IMR-90 (cell line): ENCODE measurements around the gene SHROOM3. TPM values are rescaled to one million over a fixed set of nuclear protein-coding genes. Genes with fewer than 3 reads are reported as not detected.

ENCODE experiments used
- ATAC-seq: fragments of 200-7000 bp; cut with Tn5 transposase; 2 replicates; pipeline ENCODE4 v1.9.1; 2020; ENCODE audit warnings: low read depth, mild to moderate bottlenecking, moderate library complexity
- BruUV-seq: library from RNA; stranded (reverse); fragments of 400-500 nt; replicated peaks from 2 replicates; lab custom pipeline; 2021; lab: Mats Ljungman, UMichigan
- CTCF ChIA-PET: fragments of 300-600 bp; formaldehyde crosslinking; extraction: SDS; loops from one replicate; lab custom pipeline; 2021; ENCODE audit warnings: antibody characterized with exemption; lab: Yijun Ruan, JAX
- POLR2A ChIA-PET: fragments of 300-600 bp; sonication (Branson Sonifier 250); formaldehyde crosslinking; loops from one replicate; lab custom pipeline; 2022; ENCODE audit warnings: antibody characterized with exemption; ENCODE audit not compliant: unreplicated experiment; lab: Charles Lee
- DNase-seq: peaks from one replicate; pipeline ENCODE4 v3.0.0; 2013
- H2AFZ ChIP-seq: replicated peaks from 2 replicates; pipeline ENCODE3; 2013; ENCODE audit warnings: low read length, mild to moderate bottlenecking; ENCODE audit not compliant: poor library complexity
- H2AK5ac ChIP-seq: 2 replicates; pipeline ENCODE4 v1.6.1; 2013; ENCODE audit warnings: low read depth, low read length, inconsistent platforms
- H2AK9ac ChIP-seq: replicated peaks from 2 replicates; pipeline ENCODE3; 2013; ENCODE audit warnings: mild to moderate bottlenecking, low read depth, low read length, moderate library complexity; ENCODE audit not compliant: poor library complexity
- H2BK120ac ChIP-seq: 2 replicates; pipeline ENCODE4 v1.6.1; 2013; ENCODE audit warnings: low read depth, low read length, inconsistent platforms
- H2BK15ac ChIP-seq: 3 replicates; pipeline ENCODE4 v1.6.1; 2013; ENCODE audit warnings: low read depth, low read length, inconsistent platforms
- H2BK20ac ChIP-seq: 2 replicates; pipeline ENCODE4 v1.6.1; 2013; ENCODE audit warnings: low read depth, mild to moderate bottlenecking, inconsistent platforms, low read length, moderate library complexity
- H2BK5ac ChIP-seq: 2 replicates; pipeline ENCODE4 v1.6.1; 2013; ENCODE audit warnings: mild to moderate bottlenecking, low read depth, low read length, inconsistent platforms; ENCODE audit not compliant: poor library complexity, severe bottlenecking
- H3K14ac ChIP-seq: replicated peaks from 2 replicates; pipeline ENCODE4 v1.6.1; 2013; ENCODE audit warnings: low read depth, low read length, inconsistent platforms
- H3K18ac ChIP-seq: 2 replicates; pipeline ENCODE4 v1.6.1; 2013; ENCODE audit warnings: low read depth, low read length, control low read depth
- H3K23ac ChIP-seq: 2 replicates; pipeline ENCODE4 v1.6.1; 2013; ENCODE audit warnings: low read depth, low read length, inconsistent platforms
- H3K27ac ChIP-seq: 2 replicates; pipeline ENCODE4 v1.5.1; 2013; ENCODE audit warnings: mild to moderate bottlenecking, control low read depth, low read length; ENCODE audit not compliant: insufficient read depth
- H3K27me3 ChIP-seq: 2 replicates; pipeline ENCODE4 v1.6.1; 2013; ENCODE audit warnings: low read length; ENCODE audit not compliant: control insufficient read depth, insufficient read depth
- H3K36me3 ChIP-seq: 2 replicates; pipeline ENCODE4 v1.6.1; 2013; ENCODE audit warnings: low read length, mixed read lengths; ENCODE audit not compliant: control insufficient read depth, insufficient read depth
- H3K4ac ChIP-seq: 2 replicates; pipeline ENCODE4 v1.6.1; 2013; ENCODE audit warnings: low read depth, low read length, inconsistent platforms
- H3K4me1 ChIP-seq: 2 replicates; pipeline ENCODE4 v1.6.1; 2013; ENCODE audit warnings: low read length, mixed read lengths; ENCODE audit not compliant: control insufficient read depth, insufficient read depth
- H3K4me2 ChIP-seq: 2 replicates; pipeline ENCODE4 v1.6.1; 2013; ENCODE audit warnings: low read depth, mild to moderate bottlenecking, control low read depth, low read length, moderate library complexity
- H3K4me3 ChIP-seq: 2 replicates; pipeline ENCODE4 v1.5.1; 2013; ENCODE audit warnings: low read depth, mild to moderate bottlenecking, control low read depth, low read length, moderate library complexity; ENCODE audit not compliant: insufficient read depth
- H3K56ac ChIP-seq: 2 replicates; pipeline ENCODE4 v1.6.1; 2013; ENCODE audit warnings: low read length, inconsistent platforms; ENCODE audit not compliant: insufficient read depth; ENCODE audit errors: extremely low read depth
- H3K79me1 ChIP-seq, 2 experiments: 2 replicates each; pipeline ENCODE4 v1.6.1; 2013; ENCODE audit warnings: low read length in 2 of 2, inconsistent platforms in 1 of 2, low read depth in 1 of 2
- H3K9ac ChIP-seq: 2 replicates; pipeline ENCODE4 v1.6.1; 2013; ENCODE audit warnings: low read depth, low read length, control low read depth
- H3K9me1 ChIP-seq: 2 replicates; pipeline ENCODE4 v1.6.1; 2013; ENCODE audit warnings: low read length, inconsistent platforms; ENCODE audit not compliant: insufficient read depth
- H3K9me3 ChIP-seq: 2 replicates; pipeline ENCODE4 v1.6.1; 2013; ENCODE audit warnings: low read length; ENCODE audit not compliant: control insufficient read depth, insufficient read depth
- H4K20me1 ChIP-seq: 2 replicates; pipeline ENCODE4 v1.6.1; 2013; ENCODE audit warnings: low read length, inconsistent platforms; ENCODE audit not compliant: insufficient read depth
- H4K5ac ChIP-seq: 2 replicates; pipeline ENCODE4 v1.6.1; 2013; ENCODE audit warnings: mild to moderate bottlenecking, low read depth, low read length, control low read depth
- H4K8ac ChIP-seq, 2 experiments: 2 replicates each; pipeline ENCODE4 v1.6.1; 2013; ENCODE audit warnings: low read depth in 2 of 2, low read length in 2 of 2, control low read depth in 1 of 2, inconsistent platforms in 1 of 2
- H4K91ac ChIP-seq: 2 replicates; pipeline ENCODE4 v1.6.1; 2013; ENCODE audit warnings: low read depth, low read length, inconsistent platforms; ENCODE audit not compliant: insufficient read depth
- ELK1 ChIP-seq: fragments of 150-350 bp; IDR thresholded peaks from 2 replicates; pipeline ENCODE4 v1.6.1; 2016; ENCODE audit warnings: low read depth, mild to moderate bottlenecking, low read length, moderate library complexity, borderline replicate concordance
- MAFK ChIP-seq: IDR thresholded peaks from 2 replicates; pipeline ENCODE4 v1.6.1; 2012; ENCODE audit warnings: low read depth, low read length, improper control_type of control experiment
- MXI1 ChIP-seq: IDR thresholded peaks from 2 replicates; pipeline ENCODE4 v1.6.1; 2012; ENCODE audit warnings: low read depth, mild to moderate bottlenecking, low read length, moderate library complexity, borderline replicate concordance
- RAD21 ChIP-seq: IDR thresholded peaks from 2 replicates; pipeline ENCODE4 v1.6.1; 2012; ENCODE audit warnings: low read length, improper control_type of control experiment
- RCOR1 ChIP-seq: IDR thresholded peaks from 2 replicates; pipeline ENCODE4 v1.6.1; 2012; ENCODE audit warnings: mild to moderate bottlenecking, low read length, improper control_type of control experiment; ENCODE audit not compliant: insufficient replicate concordance
- WGBS, 2 experiments: methylation state at CpG; one replicate each; pipeline versions ENCODE4 v1.1.5 to v1.1.7; 2013; ENCODE audit warnings: missing lambda C conversion rate in 2 of 2; ENCODE audit not compliant: insufficient read length in 1 of 2; ENCODE audit errors: extremely low coverage in 2 of 2; 5-methylcytosine and 5-hydroxymethylcytosine counted together
- dilution Hi-C: fragments of 300-500 bp; cut with HindIII; formaldehyde crosslinking; loops from one replicate; pipeline ENCODE4 v1.14.3; 2018; ENCODE audit warnings: low sequenced_read_pairs; ENCODE audit not compliant: unreplicated experiment
- in situ Hi-C: fragments of 300-500 bp; cut with MboI; formaldehyde crosslinking; loops from 3 replicates; pipeline ENCODE4 v1.14.3; 2019; ENCODE audit warnings: low sequenced_read_pairs, inconsistent platforms, mixed read lengths
- intact Hi-C: fragments of 100-400 bp; cut with micrococcal nuclease; formaldehyde crosslinking; loops from 2 replicates; pipeline ENCODE4 v1.10.0; 2022
- polyA plus RNA-seq, 3 experiments: library from polyadenylated mRNA; depleted of rRNA; stranded (reverse); fragments of >200 nt; gene quantifications; 2 replicates each; pipeline ENCODE4 v1.2.3, GENCODE V29; 2012; ENCODE audit warnings: low replicate concordance in 1 of 3
- total RNA-seq: library from RNA; depleted of rRNA; stranded (reverse); fragments of >200 nt; gene quantifications from 2 replicates; pipeline ENCODE4 v1.2.3, GENCODE V29; 2012
- TF ChIP-seq, protein P1 (sequence below): fragments of 150-350 bp; IDR thresholded peaks from 2 replicates; pipeline ENCODE4 v1.6.1; 2017; ENCODE audit warnings: mild to moderate bottlenecking, antibody characterized with exemption, low read length, low read depth

The SHROOM3 gene
- total and polyA plus RNA-seq, 2 of the 4 experiments (the other 2 are of a cell fraction): 10.8 to 19.5 TPM

GRCh38 chr4:76611616-76612207 lies 176.7 kb downstream of the SHROOM3 start:
- Histone ChIP-seq H3K36me3 (no peaks in the 10 kb centered on the region), H2BK15ac (peak overlapping the region; percentile 64), H3K4me1 (peaks cover 22% of the 10 kb centered on the region), H3K4ac (peak overlapping the region; percentile 86), H3K18ac (peak overlapping the region; percentile 97), H4K91ac (peak overlapping the region; percentile 95), H3K23ac (peak overlapping the region; percentile 50), H3K27me3 (no peaks in the 10 kb centered on the region), H3K4me3 (peak overlapping the region; percentile 5; the same call in 1 of the 2 replicates), H3K56ac (peak overlapping the region; percentile 76), H2AK9ac (peak overlapping the region; percentile 6), H3K27ac (peak overlapping the region; percentile 77), H4K8ac (peak overlapping the region; percentile 37 to 95), H2AK5ac (peak overlapping the region; percentile 46; the same call in 1 of the 2 replicates), H3K79me1 (peaks cover 12 to 31% of the 10 kb centered on the region in 2 experiments; a peak in 3 of 4 replicates), H2AFZ (peak overlapping the region; percentile 79), H4K20me1 (no peaks in the 10 kb centered on the region), H2BK20ac (peak overlapping the region; percentile 85), H3K9me1 (peaks cover 37% of the 10 kb centered on the region), H3K9me3 (no peaks in the 10 kb centered on the region), H2BK5ac (peak overlapping the region; percentile 98), H3K4me2 (peak overlapping the region; percentile 79), H4K5ac (peak overlapping the region; percentile 85), H2BK120ac (peak overlapping the region; percentile 93), H3K14ac (peak overlapping the region; percentile 46), H3K9ac (peak overlapping the region; percentile 65; the same call in 1 of the 2 replicates)
- intact Hi-C loops (loop anchor here (5.0 kb wide), 4 partner anchors 39 to 141 kb away; no protein-coding TSS in a partner anchor), dilution Hi-C loops (no loop called here), in situ Hi-C loops (no loop called here)
- DNase-seq: peak; percentile 68
- peak; percentile 61 for ATAC-seq
- ChIA-PET CTCF (interaction anchor here (0.6 to 0.8 kb wide), 2 partner anchors 18 to 165 kb away, joined by 3 read pairs; no protein-coding TSS in a partner anchor), POLR2A (no interaction called here)
- TF ChIP-seq ELK1 (no peak), MAFK (no peak), RAD21 (no peak), MXI1 (no peak), RCOR1 (no peak)
- TF ChIP-seq, protein P1, sequence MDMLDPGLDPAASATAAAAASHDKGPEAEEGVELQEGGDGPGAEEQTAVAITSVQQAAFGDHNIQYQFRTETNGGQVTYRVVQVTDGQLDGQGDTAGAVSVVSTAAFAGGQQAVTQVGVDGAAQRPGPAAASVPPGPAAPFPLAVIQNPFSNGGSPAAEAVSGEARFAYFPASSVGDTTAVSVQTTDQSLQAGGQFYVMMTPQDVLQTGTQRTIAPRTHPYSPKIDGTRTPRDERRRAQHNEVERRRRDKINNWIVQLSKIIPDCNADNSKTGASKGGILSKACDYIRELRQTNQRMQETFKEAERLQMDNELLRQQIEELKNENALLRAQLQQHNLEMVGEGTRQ: no peak
- no TSS peak for BruUV-seq
- WGBS, 2 experiments: 0% methylated on average over 2 of the region's 6 CpGs; no CpG with 5 or more reads in 1 of the 2 experiments
